SH-SY5Y (cell line): ENCODE measurements around the gene RERE.

Source experiments
- GATA2 ChIP-seq: IDR thresholded peaks from 2 replicates; pipeline ENCODE4 v1.6.1; 2011; ENCODE audit warnings: mild to moderate bottlenecking, low read depth, low read length
- GATA3 ChIP-seq: IDR thresholded peaks from 2 replicates; pipeline ENCODE4 v1.6.1; 2011; ENCODE audit warnings: low read depth, mild to moderate bottlenecking, low read length, moderate library complexity

DNA sequence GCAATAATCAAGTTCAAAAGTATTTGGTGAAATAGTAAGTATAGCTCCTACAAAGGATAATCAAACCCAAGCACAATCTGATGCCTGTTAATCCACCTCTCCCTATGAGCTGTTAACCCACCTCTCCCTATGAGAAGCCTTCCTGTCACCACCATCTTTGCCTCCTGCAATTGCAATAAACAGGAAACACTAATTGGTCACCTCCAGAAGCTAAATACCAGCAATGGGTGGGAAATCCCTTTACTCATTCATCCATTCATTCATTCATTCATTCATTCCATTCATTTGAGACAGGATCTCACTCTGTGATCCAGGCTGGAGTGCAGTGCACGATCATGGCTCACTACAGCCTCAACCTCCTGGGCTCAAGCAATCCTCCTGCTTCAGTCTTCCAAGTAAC lies 132.8 kb downstream of the RERE start:
- no peak for TF ChIP-seq GATA2
- TF ChIP-seq GATA3, result no peak
